ENCODE measurements around the gene PCDHA7.
"Not testable (repeated sequence)": the region's sequence is repeated elsewhere in the genome, so short reads cannot be mapped to it uniquely, and the experiment has no call there.

PCDHA7 gene

DNA sequence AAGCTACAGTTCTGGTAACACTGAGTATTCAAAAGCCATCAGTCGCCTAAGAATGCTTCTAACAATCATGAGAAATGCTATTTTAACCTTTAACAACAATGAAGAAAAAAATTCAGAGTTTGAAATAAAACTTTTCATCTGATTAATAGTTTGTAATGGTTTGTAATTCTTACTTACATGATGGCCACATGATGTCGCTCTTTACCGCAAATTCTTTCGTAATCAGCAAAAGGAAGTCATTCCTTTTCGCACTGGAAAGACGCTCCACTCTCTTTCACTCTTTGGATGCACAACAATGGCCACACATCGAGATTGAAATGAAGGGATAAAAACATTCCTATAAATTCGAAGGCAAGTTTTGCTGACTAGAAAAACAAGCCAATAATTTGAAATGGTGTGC, at the start of gene PCDHA7:
Gene PCDHA7, plus strand, starts transcription at position 277 of the 400 bp plus-strand sequence. Its CDS starts 115 bp downstream, at position 392.
- DNase-seq, result no peak

DNA sequence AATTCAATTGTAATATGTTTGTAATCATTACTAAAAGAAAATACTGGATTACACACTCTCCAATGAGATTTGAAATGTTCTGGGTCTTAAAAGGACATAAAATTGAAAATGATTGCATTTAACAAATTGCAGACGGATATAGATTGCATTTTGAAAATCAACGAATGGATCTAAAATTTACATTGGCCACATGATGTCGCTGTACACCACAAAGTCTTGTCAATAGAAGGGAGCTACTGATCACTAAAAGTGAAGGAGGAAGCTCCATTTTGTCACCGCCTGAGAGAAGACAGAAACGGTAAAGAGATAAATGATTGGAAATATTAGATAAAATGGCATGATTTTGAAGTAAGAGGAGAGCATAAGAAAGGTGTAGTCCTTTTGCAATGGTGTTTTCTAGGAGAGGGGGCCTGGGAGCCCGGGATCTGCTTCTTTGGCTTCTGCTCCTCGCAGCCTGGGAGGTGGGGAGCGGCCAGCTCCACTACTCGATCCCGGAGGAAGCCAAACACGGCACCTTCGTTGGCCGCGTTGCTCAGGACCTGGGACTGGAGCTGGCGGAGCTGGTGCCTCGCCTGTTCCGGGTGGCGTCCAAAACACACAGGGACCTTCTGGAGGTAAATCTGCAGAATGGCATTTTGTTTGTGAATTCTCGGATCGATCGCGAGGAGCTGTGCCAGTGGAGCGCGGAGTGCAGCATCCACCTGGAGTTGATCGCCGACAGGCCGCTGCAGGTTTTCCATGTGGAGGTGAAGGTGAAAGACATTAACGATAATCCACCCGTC, 48.0 kb upstream of the PCDHA7 start, which contains the start of gene PCDHA1:
Gene PCDHA1, plus strand, starts transcription at position 236 of the 782 bp plus-strand sequence.
- no peak for DNase-seq

DNA sequence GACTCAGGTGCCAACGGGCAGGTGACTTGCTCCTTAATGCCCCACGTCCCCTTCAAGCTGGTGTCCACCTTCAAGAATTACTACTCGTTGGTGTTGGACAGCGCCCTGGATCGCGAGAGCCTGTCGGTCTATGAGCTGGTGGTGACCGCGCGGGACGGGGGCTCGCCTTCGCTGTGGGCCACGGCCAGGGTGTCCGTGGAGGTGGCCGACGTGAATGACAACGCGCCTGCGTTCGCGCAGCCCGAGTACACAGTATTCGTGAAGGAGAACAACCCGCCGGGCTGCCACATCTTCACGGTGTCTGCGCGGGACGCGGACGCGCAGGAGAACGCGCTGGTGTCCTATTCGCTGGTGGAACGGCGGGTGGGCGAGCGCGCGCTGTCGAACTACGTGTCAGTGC, 46.6 kb upstream of the PCDHA7 start:
- DNase-seq, result not testable (repeated sequence)

DNA sequence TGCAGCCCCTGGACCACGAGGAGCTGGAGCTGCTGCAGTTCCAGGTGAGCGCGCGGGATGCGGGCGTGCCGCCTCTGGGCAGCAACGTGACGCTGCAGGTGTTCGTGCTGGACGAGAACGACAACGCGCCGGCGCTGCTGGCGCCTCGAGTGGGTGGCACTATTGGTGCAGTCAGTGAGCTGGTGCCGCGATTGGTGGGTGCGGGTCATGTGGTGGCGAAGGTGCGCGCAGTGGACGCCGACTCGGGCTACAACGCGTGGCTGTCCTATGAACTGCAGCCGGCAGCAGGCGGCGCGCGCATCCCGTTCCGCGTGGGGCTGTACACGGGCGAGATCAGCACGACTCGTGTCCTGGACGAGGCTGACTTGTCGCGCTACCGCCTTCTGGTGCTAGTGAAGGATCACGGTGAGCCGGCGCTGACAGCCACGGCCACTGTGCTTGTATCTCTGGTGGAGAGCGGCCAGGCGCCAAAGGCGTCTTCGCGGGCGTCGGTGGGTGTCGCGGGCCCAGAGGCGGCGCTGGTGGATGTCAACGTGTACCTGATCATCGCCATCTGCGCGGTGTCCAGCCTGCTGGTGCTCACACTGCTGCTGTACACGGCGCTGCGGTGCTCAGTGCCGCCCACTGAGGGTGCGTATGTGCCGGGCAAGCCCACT, 46.1 kb upstream of the PCDHA7 start:
- DNase-seq, result not testable (repeated sequence)

DNA sequence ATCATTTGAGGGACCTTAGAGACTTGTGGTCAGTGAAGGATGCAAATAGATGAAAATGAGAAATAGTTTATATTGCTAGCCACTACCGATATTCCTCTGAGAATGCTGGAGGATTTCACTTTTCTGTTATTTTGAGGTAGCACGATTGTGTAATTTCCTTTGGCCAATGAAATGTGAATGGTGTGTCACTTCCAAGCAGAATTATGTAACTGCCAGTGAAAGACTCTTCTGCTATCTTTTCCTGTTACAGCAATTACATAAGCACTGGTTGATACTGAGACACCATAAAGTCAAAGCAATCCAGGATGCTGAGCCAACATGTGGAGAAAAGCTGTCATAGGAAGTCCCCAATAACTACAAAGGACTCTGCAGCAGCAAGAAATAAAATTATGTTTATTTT, 43.0 kb upstream of the PCDHA7 start:
- DNase-seq, result no peak

DNA sequence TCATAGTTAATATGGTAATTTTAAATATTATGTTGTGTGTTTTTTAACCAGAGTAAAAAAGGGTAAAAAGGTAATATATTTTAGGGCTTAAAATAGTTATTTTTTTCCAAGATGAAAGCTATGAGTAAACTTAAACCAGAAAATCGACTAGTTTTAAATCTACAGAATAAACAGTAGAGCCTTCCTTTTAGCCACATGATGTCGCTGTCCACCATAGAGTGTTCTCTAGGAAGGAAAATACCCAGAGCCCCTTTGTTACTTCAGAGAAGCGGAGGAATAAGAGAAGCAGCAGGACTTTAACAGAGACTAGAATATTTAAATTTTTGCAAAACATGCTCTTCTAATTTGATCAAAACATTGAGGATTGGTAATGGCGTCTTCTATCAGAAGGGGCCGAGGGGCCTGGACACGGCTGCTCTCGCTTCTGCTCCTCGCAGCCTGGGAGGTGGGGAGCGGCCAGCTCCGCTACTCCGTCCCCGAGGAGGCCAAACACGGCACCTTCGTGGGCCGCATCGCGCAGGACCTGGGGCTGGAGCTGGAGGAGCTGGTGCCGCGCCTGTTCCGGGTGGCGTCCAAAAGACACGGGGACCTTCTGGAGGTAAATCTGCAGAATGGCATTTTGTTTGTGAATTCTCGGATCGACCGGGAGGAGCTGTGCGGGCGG, 39.3 kb upstream of the PCDHA7 start, which contains the start of gene PCDHA2:
Gene PCDHA2, plus strand, starts transcription at position 258 of the 664 bp plus-strand sequence.
- no peak for DNase-seq

DNA sequence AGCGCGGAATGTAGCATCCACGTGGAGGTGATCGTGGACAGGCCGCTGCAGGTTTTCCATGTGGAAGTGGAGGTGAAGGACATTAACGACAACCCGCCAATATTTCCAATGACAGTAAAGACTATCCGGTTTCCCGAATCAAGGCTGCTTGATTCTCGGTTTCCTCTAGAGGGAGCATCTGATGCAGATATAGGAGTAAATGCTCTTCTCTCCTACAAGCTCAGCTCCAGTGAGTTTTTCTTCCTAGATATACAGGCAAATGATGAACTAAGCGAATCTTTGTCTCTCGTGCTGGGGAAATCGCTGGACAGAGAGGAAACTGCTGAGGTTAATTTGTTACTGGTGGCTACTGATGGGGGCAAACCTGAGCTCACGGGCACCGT, 38.8 kb upstream of the PCDHA7 start:
- DNase-seq, result no peak

- not testable (repeated sequence) for DNase-seq
Observed at GRCh38 chr5:140796072-140796717, 37.9 kb upstream of the PCDHA7 start.

GRCh38 chr5:140796718-140797095, 37.4 kb upstream of the PCDHA7 start:
- no peak for DNase-seq

DNA sequence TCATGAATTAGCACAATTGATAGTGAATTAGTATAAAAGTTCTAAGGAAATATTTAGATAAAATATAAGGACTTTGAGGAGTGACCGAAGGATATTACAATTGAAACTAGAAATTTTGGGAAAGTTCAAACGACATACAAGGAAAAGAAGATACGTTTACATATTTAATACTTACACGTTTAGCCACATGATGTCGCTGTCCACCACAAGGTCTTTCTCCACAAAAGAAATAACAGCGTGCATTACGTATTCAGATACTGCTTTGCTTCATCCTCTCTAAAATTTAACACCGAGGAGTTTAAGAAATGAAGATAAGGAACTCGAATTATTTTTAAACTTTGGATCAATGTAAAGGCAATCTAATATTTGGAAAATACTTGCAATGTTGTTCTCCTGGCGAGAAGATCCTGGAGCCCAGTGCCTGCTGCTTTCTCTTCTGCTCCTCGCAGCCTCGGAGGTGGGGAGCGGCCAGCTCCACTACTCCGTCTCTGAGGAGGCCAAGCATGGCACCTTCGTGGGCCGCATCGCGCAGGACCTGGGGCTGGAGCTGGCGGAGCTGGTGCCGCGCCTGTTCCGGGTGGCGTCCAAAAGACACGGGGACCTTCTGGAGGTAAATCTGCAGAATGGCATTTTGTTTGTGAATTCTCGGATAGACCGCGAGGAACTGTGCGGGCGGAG, 33.1 kb upstream of the PCDHA7 start, which contains the start of gene PCDHA3:
Gene PCDHA3, plus strand, starts transcription at position 242 of the 678 bp plus-strand sequence.
- DNase-seq, result no peak

GRCh38 chr5:140801494-140801841, 32.6 kb upstream of the PCDHA7 start:
- DNase-seq, result no peak

GRCh38 chr5:140802381-140802780, 31.7 kb upstream of the PCDHA7 start:
- DNase-seq, result not testable (repeated sequence)

DNA sequence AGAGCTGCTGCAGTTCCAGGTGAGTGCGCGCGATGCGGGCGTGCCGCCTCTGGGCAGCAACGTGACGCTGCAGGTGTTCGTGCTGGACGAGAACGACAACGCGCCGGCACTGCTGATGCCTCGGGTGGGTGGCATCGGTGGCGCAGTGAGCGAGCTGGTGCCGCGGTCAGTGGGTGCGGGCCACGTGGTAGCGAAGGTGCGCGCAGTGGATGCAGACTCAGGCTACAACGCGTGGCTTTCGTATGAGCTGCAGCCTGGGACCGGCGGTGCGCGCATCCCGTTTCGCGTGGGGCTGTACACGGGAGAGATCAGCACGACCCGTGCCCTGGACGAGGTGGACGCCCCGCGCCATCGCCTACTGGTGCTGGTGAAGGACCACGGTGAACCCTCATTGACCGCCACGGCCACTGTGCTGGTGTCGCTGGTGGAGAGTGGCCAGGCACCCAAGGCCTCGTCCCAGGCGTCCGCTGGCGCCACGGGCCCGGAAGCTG, 31.2 kb upstream of the PCDHA7 start:
- no peak for DNase-seq

DNA sequence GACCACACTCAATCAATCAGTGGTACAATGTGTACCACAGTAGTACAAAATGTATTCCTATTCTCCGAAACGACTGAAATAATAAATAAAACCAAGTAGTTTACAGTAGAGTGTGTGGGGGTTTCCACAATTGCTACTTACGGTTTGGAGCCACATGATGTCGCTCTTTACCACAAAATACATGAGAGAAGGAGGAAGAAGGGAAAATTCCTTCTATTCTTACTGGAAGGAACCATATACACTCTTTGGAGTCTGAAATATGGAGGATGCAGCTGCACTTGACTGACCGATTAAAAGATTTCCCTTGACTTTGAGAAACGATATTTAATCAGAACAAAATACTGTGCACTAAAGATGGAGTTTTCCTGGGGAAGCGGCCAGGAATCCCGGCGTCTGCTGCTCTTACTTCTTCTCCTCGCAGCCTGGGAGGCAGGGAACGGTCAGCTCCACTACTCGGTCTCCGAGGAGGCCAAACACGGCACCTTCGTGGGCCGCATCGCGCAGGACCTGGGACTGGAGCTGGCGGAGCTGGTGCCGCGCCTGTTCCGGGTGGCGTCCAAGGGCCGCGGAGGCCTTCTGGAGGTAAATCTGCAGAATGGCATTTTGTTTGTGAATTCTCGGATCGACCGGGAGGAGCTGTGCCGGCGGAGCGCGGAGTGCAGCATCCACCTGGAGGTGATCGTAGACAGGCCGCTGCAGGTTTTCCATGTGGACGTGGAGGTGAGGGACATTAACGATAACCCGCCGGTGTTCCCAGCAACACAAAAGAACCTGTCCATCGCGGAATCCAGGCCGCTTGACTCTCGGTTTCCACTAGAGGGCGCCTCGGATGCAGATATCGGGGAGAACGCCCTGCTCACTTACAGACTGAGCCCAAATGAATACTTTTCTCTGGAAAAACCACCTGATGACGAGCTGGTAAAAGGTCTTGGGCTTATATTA, 27.0 kb upstream of the PCDHA7 start, which contains the start of gene PCDHA4:
Gene PCDHA4, plus strand, starts transcription at position 235 of the 942 bp plus-strand sequence.
- DNase-seq, result no peak

GRCh38 chr5:140808241-140808888, 25.7 kb upstream of the PCDHA7 start:
- not testable (repeated sequence) for DNase-seq

- DNase-seq, result no peak
Observed at GRCh38 chr5:140808889-140809291, 25.2 kb upstream of the PCDHA7 start.

DNA sequence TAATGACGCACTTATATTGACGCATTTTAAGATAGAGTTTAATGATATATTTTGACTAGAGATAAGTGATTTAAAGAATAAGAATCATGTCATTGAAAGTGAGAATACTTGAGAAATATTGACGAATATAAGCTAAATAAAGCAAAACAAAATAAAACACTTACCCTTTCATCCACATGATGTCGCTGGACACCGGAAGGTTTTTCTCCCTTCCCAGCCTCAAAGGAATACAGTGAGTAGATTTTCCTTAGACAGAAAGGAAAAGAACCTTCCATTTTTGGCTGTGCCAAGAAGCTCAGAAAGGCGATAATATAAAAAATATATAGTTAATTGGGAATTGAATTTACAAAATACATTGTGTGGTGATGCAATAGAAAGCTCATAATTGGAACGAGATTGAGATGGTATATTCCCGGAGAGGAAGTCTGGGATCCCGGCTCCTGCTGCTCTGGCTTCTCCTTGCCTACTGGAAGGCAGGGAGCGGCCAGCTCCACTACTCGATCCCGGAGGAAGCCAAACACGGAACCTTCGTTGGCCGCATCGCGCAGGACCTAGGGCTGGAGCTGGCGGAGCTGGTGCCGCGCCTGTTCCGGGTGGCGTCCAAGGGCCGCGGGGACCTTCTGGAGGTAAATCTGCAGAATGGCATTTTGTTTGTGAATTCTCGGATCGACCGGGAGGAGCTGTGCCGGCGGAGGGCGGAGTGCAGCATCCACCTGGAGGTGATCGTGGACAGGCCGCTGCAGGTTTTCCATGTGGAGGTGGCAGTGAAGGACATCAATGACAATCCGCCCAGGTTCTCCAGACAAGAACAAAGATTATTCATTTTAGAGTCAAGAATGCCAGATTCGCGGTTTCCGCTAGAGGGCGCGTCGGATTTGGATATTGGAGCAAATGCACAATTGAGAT, 12.4 kb upstream of the PCDHA7 start, which contains the start of gene PCDHA5:
Gene PCDHA5, plus strand, starts transcription at position 239 of the 906 bp plus-strand sequence.
- no peak for DNase-seq

DNA sequence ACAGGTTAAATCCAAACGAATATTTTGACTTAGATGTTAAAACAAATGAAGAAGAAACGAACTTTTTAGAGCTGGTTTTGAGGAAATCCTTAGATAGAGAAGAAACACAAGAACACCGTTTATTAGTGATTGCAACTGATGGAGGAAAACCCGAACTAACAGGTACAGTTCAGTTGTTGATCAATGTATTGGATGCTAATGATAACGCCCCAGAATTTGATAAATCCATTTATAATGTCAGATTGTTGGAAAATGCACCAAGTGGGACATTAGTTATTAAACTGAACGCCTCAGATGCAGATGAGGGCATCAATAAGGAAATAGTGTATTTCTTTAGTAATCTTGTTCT, 11.8 kb upstream of the PCDHA7 start:
- no peak for DNase-seq

- not testable (repeated sequence) for DNase-seq
Observed at GRCh38 chr5:140822969-140823368, 11.1 kb upstream of the PCDHA7 start.

Measured in stimulated activated naive CD4-positive, alpha-beta T cell treated with Interleukin-2 at 50 U/mL for 16 hours (primary cell).